Measurements from ENCODE around the gene YIPF3. TPM values are rescaled to one million over a fixed set of nuclear protein-coding genes. Genes with fewer than 3 reads are reported as not detected.

The YIPF3 gene
- total RNA-seq, 2 experiments from 2014 or later: 26.2 to 26.5 TPM

DNA sequence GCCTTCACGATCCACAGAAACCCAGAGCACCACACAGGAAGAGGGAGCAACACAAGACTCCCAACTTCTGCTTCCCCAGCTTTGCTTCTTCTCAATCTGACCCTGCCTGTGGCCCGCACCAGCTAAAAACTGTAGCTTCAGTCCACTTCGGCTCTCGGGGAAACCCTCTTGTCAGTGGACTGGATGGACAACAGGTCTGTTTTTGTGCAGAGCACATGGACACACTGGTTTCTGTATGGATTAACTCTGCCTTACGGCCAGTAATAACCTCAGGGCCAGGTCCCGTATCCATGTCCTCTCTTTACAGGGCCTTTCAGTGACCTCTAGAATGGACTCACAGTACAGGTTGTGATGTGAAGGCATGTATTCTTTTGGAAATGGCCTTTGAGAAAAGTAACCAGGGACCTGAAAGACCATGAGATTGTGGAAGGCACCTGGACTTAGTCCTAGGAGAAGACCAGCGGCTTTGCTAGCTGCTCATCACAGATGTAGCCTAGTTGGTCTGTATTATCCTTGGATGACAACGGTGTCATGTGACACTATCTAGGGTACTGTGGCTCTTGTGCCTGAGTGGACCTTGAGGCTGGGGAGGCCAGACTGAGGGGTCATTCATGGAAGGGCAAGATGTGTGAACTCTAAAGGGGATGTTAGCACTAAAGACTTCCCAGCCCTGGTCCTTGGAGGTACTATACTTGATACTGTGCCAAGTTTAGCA, 6.0 kb upstream of the YIPF3 start:
- DNase-seq: no peak
- intact Hi-C loops (cut with micrococcal nuclease): no loop called here
- H3K27ac Mint-ChIP-seq: peak overlapping the region; percentile 28
- CTCF ChIA-PET: interaction anchor here (1.1 to 1.9 kb wide), 2 partner anchors 15 to 29 kb away, joined by 3 to 9 read pairs; no protein-coding TSS in a partner anchor
- no peaks in the 10 kb centered on the region for H3K27me3 Mint-ChIP-seq (ENCODE audit: low read depth)
- peaks cover 44% of the 10 kb centered on the region for H3K36me3 Mint-ChIP-seq (ENCODE audit: low read depth)
- no peak overlapping the region for H3K4me3 Mint-ChIP-seq
- no peaks in the 10 kb centered on the region for H3K9me3 Mint-ChIP-seq
- peaks cover 3% of the 10 kb centered on the region for H3K4me1 Mint-ChIP-seq (ENCODE audit: low read depth)

DNA sequence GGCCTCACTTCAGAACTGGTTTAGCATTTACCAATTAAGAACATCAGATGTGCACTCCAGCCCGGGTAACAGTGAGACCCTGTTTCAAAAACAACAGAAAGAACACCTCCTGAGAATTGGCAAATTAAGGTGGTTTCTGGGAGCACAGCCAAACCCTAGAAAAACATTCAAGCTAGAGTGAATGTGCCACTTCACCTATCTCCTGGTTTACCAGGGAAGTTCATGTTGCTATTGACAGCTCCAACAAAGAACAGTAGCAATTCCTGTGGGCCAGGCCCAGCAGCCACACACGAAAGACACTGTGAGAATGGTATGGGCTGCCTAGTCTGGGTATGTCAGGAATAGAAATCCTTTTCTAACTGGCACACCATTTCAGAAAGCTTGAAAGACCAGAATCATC, 5.1 kb upstream of the YIPF3 start:
- Mint-ChIP-seq H3K36me3 (ENCODE audit: low read depth) (peaks cover 37% of the 10 kb centered on the region), H3K27me3 (ENCODE audit: low read depth) (no peaks in the 10 kb centered on the region), H3K27ac (peak overlapping the region; percentile 14), H3K4me1 (ENCODE audit: low read depth) (peaks cover 3% of the 10 kb centered on the region), H3K9me3 (no peaks in the 10 kb centered on the region), H3K4me3 (no peak overlapping the region)
- CTCF ChIA-PET: interaction anchor here (0.7 to 1.9 kb wide), 3 partner anchors 14 to 48 kb away, joined by 3 to 9 read pairs (median 3); no protein-coding TSS in a partner anchor
- intact Hi-C loops (cut with micrococcal nuclease): no loop called here
- DNase-seq: no peak

DNA sequence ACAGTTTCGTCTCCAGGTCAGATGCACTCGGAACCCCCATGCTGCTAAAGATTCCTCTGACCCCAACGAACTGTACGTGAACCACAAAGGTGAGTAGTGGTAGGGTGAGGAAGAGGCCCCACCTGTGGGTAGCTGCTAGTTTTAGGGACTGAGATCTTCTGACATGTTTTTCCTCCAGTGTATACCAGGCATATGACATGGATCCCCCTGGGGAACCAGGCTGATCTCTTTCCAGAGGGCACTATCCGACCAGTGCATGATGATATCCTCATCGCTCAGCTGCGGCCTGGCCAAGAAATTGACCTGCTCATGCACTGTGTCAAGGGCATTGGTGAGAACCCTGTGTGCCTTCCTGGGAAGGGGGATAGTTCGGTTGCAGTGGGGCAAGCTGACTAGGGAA, 3.4 kb upstream of the YIPF3 start:
- CTCF ChIA-PET: no interaction called here
- Mint-ChIP-seq H3K36me3 (ENCODE audit: low read depth) (peaks cover 26% of the 10 kb centered on the region), H3K9me3 (no peaks in the 10 kb centered on the region), H3K27me3 (ENCODE audit: low read depth) (no peaks in the 10 kb centered on the region), H3K4me1 (ENCODE audit: low read depth) (peaks cover 15% of the 10 kb centered on the region), H3K4me3 (no peak overlapping the region), H3K27ac (peak overlapping the region; percentile 70)
- no peak for DNase-seq
- intact Hi-C loops (cut with micrococcal nuclease): no loop called here

DNA sequence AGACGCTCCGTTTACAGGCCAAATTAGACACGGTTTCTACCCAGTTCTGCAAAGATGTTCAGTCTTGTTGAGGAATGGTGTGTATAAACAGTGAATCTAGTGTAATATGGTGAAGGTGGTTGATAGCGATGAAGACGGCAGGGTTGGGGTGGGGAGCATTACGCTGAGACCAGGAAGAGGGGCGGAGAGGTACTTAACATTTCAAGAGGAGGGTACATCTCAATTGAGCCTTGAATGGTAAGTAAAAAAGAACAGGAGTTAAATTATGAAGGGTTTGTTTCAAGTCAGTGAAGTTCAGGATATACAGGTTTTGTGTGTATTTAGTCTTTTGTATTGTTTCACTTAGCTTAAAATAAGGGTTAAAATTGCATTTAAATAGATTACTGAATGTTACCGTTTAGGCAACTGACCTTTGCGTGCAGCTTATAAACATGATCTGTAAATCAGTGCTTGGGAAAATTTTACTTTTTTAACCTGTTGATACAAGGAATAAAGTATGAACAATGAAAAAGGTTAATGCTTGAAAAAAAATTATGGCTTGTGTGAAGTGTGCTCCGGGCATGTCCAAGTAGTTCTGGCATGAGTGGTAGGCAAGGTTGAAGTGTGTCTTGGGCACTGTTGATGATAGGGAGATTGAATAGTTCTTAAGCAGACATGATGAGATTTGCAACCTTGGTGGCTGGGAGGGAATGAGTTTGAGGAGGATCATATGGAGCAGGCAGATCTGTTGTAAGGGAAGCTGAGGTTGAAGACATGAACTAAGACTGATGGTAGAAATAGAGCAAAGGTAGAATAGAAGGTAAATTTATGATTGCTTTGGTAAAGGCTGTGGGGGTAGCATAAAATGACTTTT, 1.0 kb upstream of the YIPF3 start:
- Mint-ChIP-seq H3K27me3 (ENCODE audit: low read depth) (no peaks in the 10 kb centered on the region), H3K4me3 (no peak overlapping the region), H3K4me1 (ENCODE audit: low read depth) (peaks cover 28% of the 10 kb centered on the region), H3K36me3 (ENCODE audit: low read depth) (peaks cover 17% of the 10 kb centered on the region), H3K9me3 (no peaks in the 10 kb centered on the region), H3K27ac (no peak overlapping the region)
- no peak for DNase-seq
- intact Hi-C loops (cut with micrococcal nuclease): loop anchor here (1.0 to 5.0 kb wide), 10 partner anchors 59 to 609 kb away; partner anchors contain the start of genes ABCC10, CNPY3, GTPBP2 and KLC4
- CTCF ChIA-PET: interaction anchor here (0.6 to 3.3 kb wide), 2 partner anchors 11 to 583 kb away, joined by 5 to 24 read pairs; no protein-coding TSS in a partner anchor

DNA sequence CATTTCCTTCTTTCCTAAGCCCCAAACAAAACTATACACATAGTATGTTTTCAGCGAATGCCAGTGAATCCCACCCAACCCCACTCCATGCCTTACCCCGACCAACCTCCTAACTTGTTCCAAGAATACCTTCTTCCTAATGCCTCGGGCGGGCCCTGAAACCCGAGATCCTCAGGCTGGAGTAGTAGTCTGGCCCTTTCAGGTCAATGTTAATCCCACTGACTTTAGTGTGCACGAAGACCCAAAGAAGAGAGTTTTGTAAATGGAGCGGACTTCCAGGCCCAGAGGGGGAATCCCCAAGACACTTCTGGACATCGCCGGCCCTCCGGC, 394 bp downstream of the YIPF3 start:
- no peak for DNase-seq
- Mint-ChIP-seq H3K4me3 (no peak overlapping the region), H3K27ac (no peak overlapping the region), H3K4me1 (ENCODE audit: low read depth) (peaks cover 28% of the 10 kb centered on the region), H3K36me3 (ENCODE audit: low read depth) (peaks cover 18% of the 10 kb centered on the region), H3K9me3 (no peaks in the 10 kb centered on the region), H3K27me3 (ENCODE audit: low read depth) (no peaks in the 10 kb centered on the region)
- CTCF ChIA-PET: interaction anchor here (0.8 to 3.3 kb wide), 2 partner anchors 10 to 250 kb away, joined by 3 to 24 read pairs; no protein-coding TSS in a partner anchor
- intact Hi-C loops (cut with micrococcal nuclease): loop anchor here (1.0 to 5.0 kb wide), 7 partner anchors 39 to 610 kb away; partner anchors contain the start of genes ABCC10, MRPL14, PEX6 and POLH

DNA sequence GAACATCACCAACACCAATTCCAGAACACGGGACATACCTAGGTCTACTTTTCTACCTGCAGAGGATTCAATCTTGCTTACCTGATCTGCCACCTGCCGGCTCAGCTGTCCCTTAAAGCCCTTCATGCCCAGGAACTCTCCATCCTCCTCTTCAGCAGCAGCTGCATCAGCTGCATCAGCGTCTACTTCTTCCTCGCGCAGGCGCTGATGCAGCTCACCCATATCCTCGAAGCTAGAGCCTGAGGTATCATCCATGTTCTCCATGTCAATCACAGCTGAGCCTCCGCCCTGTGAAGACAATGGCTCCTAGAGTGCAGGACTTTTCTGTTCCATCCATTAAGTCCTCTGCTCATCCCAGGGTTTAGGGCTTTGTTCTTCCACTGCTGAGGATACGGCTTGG, 918 bp downstream of the YIPF3 start:
- H3K36me3 Mint-ChIP-seq (ENCODE audit: low read depth): peaks cover 14% of the 10 kb centered on the region
- no peak overlapping the region for H3K4me3 Mint-ChIP-seq
- H3K27me3 Mint-ChIP-seq (ENCODE audit: low read depth): no peaks in the 10 kb centered on the region
- DNase-seq: no peak
- intact Hi-C loops (cut with micrococcal nuclease): loop anchor here (1.0 to 5.0 kb wide), 7 partner anchors 39 to 611 kb away; partner anchors contain the start of genes ABCC10, MRPL14, PEX6 and POLH
- H3K4me1 Mint-ChIP-seq (ENCODE audit: low read depth): peaks cover 26% of the 10 kb centered on the region
- H3K27ac Mint-ChIP-seq: no peak overlapping the region
- H3K9me3 Mint-ChIP-seq: no peaks in the 10 kb centered on the region
- CTCF ChIA-PET: interaction anchor here (0.5 to 0.7 kb wide), 3 partner anchors 9 to 117 kb away, joined by 3 to 5 read pairs (median 4); no protein-coding TSS in a partner anchor

DNA sequence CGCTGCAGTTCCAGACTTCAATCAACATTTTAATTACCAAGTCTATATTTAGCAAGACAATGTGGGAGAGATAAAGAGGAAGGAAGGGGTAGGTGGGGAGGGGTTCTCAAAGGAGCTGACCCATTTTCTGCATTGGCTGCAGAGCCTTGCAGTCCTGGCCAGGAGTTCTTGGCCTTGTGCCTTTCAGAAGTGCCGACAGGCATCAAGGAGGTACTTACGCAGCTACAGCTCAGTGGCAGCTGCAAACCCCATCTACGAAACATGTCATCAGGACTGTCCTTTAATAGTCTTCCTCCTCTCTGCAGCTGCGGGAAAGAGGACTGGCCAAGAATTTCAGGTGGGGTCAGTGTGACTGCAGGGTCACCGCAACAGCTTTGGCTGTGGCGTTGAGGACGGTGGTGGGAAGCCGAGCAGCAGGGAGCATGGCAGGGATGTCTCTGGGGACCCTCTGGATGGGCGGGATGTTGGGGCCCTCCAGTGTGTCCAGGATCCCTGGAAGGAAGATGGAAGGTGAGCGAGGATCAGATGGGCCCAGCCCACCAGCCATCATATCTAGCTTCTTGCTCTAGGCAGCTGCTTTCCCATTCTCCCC, 4.8 kb downstream of the YIPF3 start:
- Mint-ChIP-seq H3K27ac (no peak overlapping the region), H3K4me3 (no peak overlapping the region)

DNA sequence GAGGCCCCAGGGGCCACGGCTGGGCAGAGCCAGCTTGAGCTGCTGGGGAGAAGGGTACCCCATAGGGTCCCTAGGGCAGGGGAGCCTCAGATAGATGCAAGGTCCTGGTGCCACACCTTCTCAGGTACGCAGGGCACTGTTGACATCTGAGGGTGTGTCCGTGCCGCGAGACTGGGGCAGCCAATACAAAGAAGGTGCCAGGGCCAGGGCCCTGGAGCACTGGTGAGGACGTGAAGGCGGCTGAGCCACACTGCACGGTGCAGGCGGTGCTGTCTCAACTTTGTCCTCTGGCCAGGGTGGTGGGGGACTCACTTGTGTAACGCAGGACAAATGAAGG, 5.9 kb downstream of the YIPF3 start:
- peaks cover 24% of the 10 kb centered on the region for H3K4me1 Mint-ChIP-seq (ENCODE audit: low read depth)
- peak overlapping the region; percentile 60 for H3K4me3 Mint-ChIP-seq
- H3K36me3 Mint-ChIP-seq (ENCODE audit: low read depth): peaks cover 5% of the 10 kb centered on the region
- no peak overlapping the region for H3K27ac Mint-ChIP-seq
- intact Hi-C loops (cut with micrococcal nuclease): no loop called here
- peaks cover 14% of the 10 kb centered on the region for H3K27me3 Mint-ChIP-seq (ENCODE audit: low read depth)
- CTCF ChIA-PET: no interaction called here
- DNase-seq: no peak
- H3K9me3 Mint-ChIP-seq: no peaks in the 10 kb centered on the region

More for the DNA sequence above, 4.8 kb downstream of the YIPF3 start:
- Mint-ChIP-seq H3K4me1 (ENCODE audit: low read depth) (peaks cover 30% of the 10 kb centered on the region), H3K27me3 (ENCODE audit: low read depth) (peaks cover 14% of the 10 kb centered on the region), H3K36me3 (ENCODE audit: low read depth) (peaks cover 3% of the 10 kb centered on the region), H3K9me3 (no peaks in the 10 kb centered on the region)
- intact Hi-C loops (cut with micrococcal nuclease): no loop called here
- CTCF ChIA-PET: interaction anchor here (0.9 kb wide), 1 partner anchor 283 kb away, joined by 3 read pairs; the partner anchor contains the start of gene DNPH1
- DNase-seq: no peak

DNA sequence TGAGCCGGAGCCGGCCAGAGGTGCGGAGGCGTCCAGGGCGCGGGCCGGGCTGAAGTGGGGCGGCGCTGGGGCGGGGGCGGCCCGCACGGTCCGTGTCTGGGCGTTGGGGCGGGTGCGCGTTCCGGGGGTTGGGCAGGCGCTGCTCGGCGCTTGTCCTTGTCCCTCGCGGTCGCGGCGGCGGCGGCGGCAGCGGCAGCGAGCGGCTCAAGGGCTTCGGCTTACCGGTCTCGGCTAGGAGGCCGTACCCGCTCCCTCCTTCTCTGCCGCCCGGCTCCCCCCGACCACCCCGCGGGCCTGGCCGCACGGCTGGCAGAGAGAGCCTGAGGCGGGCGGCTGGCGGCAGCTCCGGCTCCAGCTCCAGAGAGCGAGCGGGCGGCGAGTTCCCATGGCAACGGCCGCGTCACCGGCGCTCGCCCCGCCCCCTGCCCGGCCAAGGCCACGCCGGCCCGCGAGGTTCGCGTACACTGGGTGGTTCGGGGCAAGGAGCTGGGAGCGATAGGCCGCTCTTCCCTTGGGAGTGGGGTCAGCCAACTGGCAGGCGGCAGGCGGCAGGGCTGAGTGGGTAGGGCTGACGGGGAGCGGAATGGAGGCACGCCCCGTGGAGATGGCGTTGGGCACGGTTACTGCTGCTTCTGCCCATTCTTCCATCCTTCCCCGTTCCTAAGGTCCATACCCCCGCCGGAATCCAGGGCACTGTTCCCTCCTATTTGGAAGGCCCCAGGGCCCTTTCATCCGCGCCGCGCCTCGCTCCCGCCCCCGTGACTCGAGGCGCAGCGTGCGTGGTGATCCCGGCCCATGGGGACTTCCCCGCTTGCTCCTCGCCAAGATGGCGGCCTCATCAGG, 6.5 kb downstream of the YIPF3 start, which contains the start of gene LRRC73:
Gene LRRC73 (minus strand): TSS at position 363 of the 843 bp plus-strand sequence. CDS start 561 bp downstream, outside the sequence.
- peaks cover 19% of the 10 kb centered on the region for H3K4me1 Mint-ChIP-seq (ENCODE audit: low read depth)
- peak; percentile 65 for DNase-seq
- CTCF ChIA-PET: interaction anchor here (1.4 to 5.0 kb wide), 2 partner anchors 54 to 82 kb away, joined by 3 to 69 read pairs; partner anchors contain the start of genes ABCC10 and DLK2
- H3K27ac Mint-ChIP-seq: no peak within 1 kb of the TSS
- peaks cover 14% of the 10 kb centered on the region for H3K27me3 Mint-ChIP-seq (ENCODE audit: low read depth)
- peaks cover 5% of the 10 kb centered on the region for H3K36me3 Mint-ChIP-seq (ENCODE audit: low read depth)
- intact Hi-C loops (cut with micrococcal nuclease): loop anchor here (1.0 to 10.0 kb wide), 3 partner anchors 141 to 608 kb away; partner anchors contain the start of genes PTK7 and ZNF318
- peak within 1 kb of the TSS; percentile 68 for H3K4me3 Mint-ChIP-seq
- H3K9me3 Mint-ChIP-seq: no peaks in the 10 kb centered on the region

DNA sequence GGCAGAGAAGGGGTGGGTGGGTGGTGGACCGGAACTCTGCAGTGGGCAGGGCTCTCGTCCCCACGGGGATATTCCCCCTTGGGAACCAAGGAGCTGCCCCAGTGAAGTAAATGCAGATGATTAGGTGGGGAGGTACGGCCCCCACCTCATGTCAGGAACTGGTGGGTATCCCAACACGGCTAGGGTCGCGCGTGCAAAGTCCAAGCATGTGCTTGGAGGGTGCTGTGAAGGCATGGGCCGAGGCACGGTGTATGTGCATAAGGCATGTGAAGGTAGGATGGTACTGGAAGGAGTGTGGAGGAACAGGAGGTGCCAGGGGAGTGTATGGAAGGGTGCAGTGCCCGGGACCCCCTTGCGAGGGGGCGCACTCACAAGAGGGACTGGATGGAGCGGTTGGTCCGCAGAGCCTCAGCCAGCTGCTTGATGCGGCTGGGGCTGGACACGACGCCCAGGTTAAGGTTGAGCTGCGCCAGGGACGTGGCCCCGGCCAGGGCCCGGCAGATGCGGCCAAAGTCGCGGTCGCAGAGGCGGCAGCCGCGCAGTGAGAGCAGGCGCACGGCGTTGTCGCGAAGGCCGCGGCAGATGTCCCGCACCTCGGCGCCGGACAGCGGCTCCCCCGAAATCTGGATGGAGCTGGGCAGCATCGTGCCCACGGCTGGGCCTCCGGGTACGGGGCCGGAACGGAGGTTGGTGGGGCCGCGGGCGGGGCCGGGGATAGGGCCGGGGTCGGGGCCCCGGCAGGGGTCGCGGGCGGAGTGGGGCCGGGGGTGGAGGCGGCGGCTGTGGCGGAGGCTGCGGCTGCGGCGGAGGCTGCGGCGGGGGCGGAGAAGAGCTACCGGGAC, 7.4 kb downstream of the YIPF3 start:
- Mint-ChIP-seq H3K27me3 (ENCODE audit: low read depth) (peaks cover 14% of the 10 kb centered on the region), H3K9me3 (no peaks in the 10 kb centered on the region), H3K36me3 (ENCODE audit: low read depth) (peaks cover 5% of the 10 kb centered on the region), H3K27ac (no peak overlapping the region), H3K4me3 (peak overlapping the region; percentile 68), H3K4me1 (ENCODE audit: low read depth) (peaks cover 12% of the 10 kb centered on the region)
- DNase-seq: no peak
- CTCF ChIA-PET: interaction anchor here (1.4 to 5.0 kb wide), 3 partner anchors 12 to 81 kb away, joined by 3 to 69 read pairs (median 9); partner anchors contain the start of genes ABCC10 and DLK2
- intact Hi-C loops (cut with micrococcal nuclease): loop anchor here (1.0 to 10.0 kb wide), 3 partner anchors 140 to 607 kb away; partner anchors contain the start of genes PTK7 and ZNF318

All from activated naive CD4-positive, alpha-beta T cell treated with anti-CD3 and anti-CD28 coated beads for 36 hours (primary cell).